Measurements from ENCODE around the gene HOXD4.

Gene HOXD4

DNA sequence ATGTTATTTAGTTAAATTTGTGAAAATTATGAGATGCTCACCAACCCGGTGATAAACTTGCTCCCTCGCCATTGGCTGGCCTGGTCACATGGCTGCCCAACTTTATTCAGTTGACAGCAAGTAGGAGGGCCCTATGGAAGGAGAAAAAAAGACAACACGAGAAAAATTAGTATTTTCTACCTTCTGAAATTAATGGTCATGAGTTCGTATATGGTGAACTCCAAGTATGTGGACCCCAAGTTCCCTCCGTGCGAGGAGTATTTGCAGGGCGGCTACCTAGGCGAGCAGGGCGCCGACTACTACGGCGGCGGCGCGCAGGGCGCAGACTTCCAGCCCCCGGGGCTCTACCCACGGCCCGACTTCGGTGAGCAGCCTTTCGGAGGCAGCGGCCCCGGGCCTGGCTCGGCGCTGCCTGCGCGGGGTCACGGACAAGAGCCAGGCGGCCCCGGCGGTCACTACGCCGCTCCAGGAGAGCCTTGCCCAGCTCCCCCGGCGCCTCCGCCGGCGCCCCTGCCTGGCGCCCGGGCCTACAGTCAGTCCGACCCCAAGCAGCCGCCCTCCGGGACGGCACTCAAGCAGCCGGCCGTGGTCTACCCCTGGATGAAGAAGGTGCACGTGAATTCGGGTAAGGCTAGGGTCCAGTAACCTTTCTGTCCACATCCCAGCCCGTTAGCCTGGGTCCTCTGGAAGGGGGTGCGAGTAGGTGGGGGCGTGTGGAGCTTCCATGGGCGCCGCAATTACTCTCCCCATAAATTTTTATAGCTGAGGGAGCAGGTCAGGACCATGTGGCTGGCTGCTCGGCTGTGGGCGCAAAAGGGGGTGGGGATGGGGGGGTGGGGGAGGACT, at the start of gene HOXD4:
TSS of gene HOXD4 (plus strand) at position 109 of the 846 bp plus-strand sequence. CDS start at position 193, 84 bp downstream.
- DNase-seq: no peak

DNA sequence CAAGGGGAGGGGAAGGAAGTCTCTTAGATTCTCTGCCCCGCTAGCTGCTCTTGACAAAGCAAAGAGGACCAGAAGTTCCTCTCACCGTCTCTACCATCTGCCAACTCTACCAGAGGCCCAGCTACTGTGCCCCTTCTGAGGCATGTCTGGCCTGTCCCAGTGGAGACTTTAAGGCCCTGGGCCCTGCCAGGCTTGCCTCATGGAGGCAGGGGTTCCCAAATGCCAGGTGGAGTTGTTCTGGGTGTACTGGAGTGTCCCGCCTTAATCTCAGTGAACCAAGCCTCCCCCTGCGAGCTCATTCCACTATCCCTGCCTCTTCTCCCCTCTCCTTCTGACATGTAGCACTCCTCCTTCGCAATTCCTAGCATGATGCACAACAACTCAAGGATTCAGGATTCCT, 49.5 kb upstream of the HOXD4 start:
- DNase-seq: no peak

DNA sequence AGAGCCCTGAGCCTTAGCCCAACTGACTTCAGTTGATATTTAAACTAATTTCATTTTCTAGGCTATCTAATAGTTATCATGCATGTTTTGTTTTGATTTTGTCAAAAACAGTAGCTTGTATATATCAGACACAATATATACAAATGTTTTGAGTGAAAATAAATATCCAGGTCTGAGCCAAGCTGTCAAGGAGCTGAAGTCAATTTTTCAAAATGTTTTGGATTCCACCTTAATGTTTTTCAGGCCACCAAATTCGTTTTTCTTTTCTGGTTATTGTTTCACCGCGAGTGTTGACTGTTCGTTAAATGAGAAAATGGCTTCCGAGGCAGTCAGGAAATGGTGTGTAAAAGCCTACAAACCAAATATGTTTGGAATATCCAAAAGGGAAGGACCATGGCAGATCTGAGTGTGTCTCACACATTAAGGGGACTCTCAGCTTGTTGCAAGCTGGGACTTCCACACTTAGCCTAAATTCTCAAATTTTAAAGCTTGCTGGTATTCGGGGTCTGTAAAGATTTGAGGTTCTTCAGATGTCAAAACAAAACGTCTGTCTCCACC, 49.0 kb upstream of the HOXD4 start:
- no peak for DNase-seq

DNA sequence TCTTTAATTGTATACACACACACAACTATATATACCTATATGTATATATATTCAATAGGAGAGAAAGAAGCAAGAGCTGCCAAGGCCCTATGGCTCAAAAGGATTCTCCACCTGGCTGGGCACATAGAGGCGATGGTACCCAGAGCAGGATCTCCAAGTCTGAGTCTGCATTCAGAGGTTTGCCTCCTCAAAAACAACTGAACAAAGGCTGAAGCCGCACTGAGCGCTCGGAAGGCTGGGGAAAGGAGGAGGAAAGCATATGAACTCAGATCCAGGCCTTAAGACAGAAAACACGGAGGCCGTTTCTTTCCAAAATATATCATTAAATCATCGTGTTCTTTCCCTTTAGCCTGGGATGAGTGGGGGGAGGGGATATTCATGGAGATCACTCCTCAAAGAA, 48.2 kb upstream of the HOXD4 start:
- DNase-seq: no peak

DNA sequence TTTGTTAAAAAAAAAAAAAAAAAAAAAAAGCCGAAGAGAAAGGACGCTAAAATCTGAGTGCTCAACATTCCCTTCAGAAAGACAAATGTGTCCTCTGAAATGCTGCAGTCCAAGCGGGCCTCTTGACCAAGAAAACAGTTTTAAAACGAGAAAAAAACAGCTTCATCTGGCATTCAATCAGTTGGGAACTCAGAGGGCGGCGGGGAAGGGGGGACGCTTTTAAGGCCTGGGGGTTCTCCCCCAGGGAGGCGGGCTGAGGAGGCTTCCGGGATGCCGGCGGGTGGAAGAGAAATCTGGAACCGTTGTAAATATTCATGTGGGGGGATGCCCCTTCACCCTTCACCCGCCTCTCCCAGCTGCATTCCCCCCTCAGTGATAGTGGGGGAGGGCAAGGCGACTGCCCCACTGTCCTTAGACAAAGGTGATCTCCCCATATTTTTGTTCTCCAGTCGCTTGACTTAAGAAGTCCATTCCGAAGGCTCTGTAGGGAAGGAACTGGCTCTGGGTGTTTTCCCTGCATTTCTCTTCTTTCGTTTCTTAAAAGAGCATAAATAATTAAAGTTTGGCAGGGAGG, 47.5 kb upstream of the HOXD4 start:
- no peak for DNase-seq

DNA sequence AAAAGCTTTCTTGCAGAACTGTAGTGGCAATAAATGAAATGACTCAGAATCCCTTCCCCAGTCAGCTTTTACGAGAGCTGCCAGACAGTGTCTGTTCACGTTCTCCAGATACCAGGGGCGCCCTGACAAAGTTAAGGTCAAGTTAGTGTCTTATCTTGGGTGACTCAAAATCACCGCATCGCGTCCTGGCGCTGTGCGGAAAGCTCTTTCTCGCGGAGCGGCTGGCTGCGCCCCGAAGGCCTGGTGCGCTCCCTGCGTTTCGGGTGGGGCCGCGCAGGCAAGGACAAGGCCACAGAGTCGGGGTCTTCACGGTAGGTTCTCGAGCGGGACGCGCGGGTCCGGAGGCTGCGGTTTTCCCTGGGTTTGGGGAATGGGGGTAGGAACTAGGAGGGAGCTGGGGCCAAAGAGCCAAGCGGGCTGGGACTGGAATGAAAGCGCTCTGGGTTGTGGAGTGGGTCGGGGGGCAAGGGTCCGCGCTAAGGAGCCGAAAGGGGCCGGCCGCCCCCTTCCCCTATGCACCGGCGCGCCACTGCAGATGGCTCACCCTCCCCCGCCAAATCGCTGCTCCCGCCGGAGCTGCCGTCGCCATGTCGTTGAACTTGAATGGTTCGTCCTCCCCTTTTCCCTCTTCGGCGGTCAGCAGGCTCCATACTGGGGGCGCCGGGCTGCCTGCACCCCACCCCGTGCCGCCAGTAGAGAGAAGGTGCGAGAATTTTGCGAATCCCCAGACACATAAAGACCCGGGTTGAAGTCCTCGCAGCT, 46.9 kb upstream of the HOXD4 start:
- no peak for DNase-seq

DNA sequence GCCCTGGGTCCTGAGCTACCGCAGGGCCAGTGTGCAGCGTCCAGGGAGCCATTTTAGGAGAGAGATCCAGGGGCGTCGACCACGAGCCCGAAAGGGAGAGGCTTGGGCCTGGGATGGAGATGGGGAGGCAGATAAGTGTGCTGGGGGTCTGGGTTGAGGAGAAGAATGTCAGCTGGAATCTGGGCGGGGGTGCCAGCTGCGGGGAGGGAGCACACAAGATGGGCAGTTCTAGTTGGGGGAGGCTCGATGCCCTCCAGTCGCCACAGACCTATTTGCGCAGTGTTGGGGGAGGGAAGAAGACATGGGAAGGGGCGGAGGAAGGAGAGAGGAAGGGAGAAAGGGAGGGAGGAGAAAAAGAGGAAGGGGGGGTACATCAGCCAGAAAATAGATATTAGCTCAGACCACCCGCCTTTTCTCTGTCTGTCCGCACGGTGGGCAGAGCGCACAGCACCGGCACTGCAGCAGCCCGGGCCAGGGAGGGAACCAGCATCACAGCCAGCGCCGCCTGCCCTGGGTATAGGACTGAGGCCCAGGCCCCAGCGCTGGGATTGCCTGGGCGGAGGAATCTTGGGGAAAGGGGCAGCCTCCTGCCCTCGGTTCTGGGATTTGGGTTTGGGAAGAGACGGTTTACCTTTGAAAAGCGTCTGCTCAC, 46.1 kb upstream of the HOXD4 start:
- no peak for DNase-seq

DNA sequence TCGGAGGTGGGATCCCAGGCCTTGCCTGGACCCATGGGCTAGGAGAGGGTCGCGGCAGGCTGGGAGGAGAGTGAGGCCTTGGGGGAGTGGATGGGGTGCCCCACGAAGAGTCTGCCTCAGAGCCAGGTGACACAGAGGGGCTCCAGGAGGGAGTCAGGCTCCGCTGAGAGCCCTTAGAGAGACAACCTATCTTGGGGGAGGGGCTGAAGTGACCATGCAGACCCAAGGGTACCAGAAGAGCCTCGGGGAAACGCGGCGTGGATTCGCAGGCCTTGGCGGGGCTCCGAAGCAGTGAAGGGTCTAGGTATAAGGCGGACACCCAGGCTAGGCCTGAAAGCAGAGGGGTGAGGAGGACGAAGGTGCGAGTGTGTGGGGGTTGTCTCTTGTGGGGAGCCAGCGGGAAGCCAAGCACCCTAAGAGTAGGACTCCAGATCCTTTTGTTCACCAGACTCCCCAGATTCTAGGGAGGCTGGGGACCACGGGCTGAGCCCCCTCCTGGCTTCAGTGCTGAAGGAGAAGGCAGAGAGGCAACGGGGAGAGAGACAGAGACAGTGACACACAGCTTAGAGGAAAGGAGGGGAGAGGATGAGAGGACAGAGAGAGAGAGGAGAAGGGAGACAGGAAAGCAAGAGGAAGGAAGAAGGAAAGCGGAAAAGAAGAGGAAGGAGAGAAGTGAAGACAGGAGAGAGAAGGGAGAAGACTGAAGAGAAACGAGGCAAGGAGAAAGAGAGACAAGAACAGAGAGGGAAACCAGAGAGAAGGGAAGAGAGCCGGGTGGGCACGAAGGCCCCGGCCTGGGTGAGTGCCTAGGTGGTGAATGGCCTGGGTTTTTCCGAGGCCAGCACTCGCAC, 45.4 kb upstream of the HOXD4 start:
- no peak for DNase-seq

DNA sequence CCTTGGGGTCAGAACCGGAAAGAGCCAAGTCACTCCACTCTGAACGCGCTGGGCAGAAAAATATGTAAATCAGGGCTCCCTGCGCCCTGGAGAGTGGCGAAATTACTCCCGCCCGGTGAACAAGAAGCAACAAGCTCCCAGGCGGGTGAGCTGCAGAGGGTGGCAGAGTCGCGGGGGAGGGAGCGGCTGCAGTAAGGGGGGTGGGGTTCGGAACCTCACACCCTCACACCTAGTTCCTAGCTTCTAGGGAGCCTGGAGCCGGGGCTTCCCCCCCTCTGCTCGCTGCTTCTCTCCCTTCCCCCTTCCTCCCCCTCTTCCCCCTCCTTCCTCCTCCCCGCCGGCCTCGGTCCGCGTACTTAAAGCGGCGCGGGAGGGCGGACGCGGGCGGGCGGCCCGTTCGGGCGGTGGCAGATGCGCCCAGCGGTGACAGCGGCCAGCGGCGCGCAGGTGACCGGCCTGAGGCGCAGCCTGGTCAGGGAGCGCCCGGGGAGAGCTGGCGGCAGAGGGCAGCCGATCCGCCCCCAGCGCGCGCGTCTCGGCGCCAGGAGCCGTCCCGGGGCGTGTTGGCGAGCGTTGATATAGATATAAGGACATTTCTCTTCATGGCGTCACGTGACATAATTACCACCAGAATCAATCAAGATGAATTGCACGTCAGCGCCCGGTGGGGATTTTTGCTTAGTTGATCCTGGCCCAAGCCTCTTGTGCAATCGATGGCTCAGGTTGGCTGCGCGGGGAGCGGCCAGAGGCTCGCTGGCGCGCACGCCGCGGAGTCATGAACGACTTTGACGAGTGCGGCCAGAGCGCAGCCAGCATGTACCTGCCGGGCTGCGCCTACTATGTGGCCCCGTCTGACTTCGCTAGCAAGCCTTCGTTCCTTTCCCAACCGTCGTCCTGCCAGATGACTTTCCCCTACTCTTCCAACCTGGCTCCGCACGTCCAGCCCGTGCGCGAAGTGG, 44.5 kb upstream of the HOXD4 start, which contains the start of gene HOXD11:
TSS of gene HOXD11 (plus strand) at position 700 of the 959 bp plus-strand sequence. CDS start at position 776, 76 bp downstream.
- DNase-seq: no peak

DNA sequence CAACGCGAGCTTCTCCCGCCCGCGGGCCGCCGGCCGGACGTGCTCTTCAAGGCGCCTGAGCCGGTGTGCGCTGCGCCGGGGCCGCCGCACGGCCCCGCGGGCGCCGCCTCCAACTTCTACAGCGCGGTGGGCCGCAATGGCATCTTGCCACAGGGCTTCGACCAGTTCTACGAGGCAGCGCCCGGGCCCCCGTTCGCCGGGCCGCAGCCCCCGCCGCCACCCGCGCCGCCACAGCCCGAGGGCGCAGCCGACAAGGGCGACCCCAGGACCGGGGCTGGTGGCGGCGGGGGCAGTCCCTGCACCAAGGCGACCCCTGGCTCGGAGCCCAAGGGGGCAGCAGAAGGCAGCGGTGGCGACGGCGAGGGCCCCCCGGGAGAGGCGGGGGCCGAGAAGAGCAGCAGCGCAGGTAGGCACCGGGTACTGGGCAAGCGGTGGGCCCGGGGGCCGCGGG, 43.6 kb upstream of the HOXD4 start:
- no peak for DNase-seq

DNA sequence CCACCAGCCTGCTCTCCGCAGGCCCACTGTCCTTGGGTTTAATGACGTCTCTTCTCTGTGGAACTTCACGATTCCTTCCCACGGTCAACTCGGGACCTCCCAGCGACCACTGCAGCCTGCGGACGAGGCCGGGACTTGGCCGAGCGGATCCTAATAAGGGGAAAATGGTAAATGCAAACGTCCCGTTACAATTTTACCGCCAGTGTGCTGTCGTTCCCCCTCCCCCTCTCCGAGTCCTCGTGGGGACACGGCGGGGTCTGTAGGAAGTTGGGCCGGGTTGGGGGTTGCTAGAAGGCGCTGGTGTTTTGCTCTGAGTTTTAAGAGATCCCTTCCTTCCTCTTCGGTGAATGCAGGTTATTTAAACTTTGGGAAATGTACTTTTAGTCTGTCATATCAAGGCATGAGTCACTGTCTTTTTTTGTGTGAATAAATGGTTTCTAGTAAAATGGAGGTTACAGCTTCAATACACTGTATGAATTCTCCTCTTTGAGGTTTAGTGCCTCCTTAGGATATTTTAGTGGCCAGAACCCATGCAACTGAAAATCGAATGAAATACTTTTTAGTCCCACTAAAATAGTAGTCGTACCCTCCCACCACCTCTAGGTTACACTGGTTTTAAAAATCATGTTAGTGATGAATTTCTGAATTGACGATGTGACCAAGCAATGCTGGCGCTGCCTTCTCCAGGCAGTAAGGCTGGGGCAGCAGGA, 42.0 kb upstream of the HOXD4 start:
- DNase-seq: no peak

DNA sequence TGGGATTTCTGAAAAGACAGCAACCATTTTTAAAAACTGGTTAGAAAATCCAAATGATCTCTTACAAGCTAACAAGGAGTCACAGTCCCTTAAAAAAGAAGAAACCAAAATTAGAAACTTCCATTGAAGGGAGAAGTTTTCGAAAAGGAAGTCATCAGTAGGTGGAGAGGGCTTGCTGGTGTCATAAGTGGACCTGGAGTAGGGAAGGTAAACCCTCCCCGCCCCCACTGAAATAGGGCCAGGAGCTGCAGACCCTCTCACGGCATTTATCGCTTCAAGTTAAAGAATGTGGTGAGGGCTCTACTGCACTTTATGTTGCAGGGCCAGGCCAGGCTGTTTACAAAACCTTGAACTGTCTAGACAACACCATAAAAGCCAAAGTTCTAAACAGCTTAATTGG, 41.4 kb upstream of the HOXD4 start:
- DNase-seq: no peak

DNA sequence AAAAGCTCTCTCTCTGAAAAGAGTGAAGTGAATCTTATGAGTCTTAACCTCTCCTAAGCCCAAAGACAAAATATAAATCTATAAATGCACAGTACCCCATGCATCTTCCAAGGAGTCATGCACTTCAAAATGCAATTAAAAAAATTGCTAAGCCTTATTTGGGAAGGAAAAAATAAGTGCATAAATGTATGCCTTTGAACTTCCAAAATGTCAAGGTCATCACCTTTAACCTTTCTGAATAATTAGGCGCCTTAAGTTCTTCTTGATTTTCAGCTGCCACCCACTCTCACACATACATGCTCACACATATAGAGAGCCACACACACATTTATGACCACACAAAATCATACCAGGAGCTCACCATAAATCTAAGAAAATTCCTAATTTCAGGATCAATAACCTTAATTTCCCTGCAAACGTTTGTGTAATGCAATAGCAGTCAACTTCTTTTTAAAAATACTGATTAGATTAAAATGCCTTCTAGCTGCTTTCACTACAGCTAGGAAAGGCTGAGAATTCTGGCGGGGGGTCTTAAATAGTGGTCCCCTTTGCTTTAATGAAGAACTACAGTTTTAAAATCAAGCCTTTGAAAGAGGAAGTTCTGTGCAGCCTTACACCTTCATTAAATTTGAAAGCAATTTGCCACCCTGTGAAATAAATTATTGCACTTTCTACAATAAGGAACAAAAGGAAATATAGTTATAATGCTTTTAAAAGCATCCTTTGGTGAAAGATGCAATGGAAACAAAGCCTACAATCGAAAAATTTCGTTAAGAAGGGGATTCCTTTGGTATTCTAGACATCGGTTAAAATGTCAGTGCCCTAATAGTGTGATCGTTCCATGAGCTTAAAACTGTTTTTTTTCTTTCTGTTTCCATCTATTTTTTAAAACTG, 40.7 kb upstream of the HOXD4 start:
- DNase-seq: no peak

DNA sequence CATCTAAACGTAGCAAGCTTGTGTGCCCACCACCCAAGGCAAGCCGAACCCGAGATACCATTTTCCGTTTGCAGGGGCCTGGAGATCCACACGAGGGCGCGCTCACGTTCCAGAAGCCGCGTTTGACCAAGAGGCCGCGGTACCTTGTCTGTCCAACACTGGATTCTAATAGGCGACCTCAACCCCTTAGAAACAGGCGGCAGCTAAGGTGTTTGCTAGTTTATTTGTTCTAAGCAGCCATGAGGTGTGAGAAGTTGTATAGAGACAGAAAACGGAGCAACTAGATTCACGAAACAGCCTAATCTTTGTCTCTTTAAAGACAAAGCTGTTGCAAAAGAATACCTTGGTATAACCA, 40.1 kb upstream of the HOXD4 start:
- DNase-seq: peak; percentile 52

DNA sequence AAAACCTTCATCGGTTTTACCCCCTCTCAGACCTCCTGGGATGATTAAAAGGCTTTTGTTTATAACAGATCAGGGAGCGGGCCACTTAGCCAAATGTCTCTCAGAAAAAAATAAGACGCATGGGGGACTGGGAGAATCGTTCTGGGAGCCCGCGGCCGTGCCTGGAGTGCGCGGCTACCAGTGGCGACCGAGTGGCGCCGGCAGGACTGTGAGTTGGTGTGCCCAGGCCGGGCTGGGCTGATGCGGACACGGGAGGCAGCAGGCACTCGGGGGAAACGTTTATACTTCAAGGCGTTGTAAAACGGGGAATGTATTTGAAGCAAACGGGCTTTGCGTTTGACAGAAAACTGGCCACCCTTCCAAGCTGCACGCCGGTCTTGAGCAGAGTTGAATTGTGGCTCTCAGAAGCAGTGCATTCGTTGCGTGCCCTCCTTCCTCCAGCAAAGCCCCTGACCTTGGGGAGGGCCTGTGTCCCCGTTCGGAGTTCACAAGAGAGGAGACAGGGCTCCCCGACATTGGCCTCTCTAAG, 39.4 kb upstream of the HOXD4 start:
- no peak for DNase-seq

DNA sequence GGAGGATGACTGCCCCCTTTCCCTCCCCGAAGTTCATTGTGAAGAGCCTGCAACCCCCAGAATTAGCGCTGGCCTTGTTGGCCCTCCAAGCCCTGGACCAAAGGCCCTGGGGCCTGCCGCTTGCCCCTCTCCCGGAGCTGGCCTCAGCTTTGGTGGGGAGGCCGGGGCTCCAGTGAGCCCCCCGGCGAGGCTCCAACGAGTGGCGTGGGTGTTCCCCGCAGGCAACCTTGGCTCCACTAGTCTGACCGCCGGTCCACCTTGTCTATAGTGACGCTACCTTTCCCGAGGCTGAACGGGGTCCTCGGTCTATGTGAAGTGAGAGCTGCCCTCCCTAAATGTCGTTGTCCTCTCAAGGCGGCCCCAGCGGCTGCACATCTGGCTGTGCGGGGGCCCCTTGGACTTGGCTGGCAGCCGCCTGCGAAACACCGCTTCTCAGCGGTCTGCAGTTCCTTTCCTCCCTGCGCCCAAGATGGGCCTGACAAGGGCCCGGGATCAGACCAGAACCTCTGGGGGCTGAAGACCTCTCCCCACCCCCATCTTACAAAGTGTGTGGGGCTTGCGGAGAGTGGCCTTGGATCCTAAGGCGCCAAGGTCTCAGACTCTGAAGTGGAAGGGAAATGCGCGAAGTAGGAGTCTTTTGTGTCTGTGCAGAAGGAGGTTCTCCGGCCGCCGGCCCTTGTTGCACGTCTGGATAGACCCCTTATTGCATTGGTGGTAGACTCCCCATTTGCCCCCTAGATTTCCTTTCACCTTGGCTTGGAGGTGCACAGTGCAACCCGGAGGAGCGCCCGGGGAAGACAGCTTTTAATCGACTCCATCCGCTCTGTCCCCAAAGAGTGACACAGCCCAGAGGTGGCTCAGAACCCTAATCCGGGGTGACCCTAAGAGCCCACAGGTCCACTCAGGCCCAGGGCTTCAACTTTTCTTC, 38.7 kb upstream of the HOXD4 start:
- no peak for DNase-seq

DNA sequence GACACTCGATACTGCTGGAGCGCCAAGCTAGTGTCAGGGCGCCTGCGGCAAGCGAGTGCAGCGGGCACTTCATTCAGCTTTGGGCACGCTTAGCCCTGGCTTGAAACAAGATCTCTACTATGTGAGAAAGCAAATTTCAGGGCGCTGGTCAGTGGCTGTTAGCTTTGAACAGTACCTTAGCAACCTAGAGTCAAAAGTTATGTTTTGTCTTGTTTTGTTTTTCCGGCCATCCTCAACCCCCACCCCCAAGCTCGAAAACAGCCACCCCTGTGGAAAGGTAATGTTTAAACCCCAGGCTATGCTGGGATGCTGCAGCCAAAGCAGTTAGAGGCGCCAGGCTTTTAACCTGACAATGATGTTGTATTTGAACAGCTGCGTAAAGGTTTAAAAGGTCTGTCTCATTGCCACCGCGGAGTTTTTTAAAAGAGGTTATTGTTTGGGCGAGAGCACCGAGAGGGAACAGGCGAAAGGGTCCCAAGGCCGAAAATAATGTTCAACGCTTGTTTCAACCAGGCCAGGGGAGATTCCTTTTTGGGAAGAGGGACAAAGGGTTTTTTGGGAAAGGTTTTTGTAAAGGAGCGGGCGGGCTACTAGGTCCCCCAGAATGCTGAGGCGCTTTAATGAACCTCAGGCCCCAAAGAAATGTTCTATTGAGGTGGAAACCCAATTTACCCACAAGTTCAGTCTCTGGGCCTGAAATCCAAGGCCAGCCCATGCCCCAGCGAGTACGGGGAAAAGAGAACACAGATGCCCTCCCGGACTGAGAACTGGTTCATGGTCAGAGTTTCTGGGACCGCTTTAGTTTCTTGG, 37.0 kb upstream of the HOXD4 start:
- no peak for DNase-seq

Measured in suppressor macrophage treated with lipopolysaccharide for 4 hours (primary cell).